HG02610 (cell line): ENCODE results near the gene RPL28.
"Not testable (repeated sequence)": the region's sequence is repeated elsewhere in the genome, so short reads cannot be mapped to it uniquely, and the experiment has no call there.

Experiments
- ATAC-seq: cut with Tn5 transposase; IDR thresholded peaks from one replicate; pipeline ENCODE4 v1.9.1; 2021; ENCODE audit warnings: mild to moderate bottlenecking, moderate library complexity; ENCODE audit not compliant: unreplicated experiment

Gene RPL28

GRCh38 chr19:55446060-55446459 lies 60.3 kb downstream of the RPL28 start:
- no peak for ATAC-seq

- no peak for ATAC-seq
Observed at GRCh38 chr19:55447421-55448174, 61.9 kb downstream of the RPL28 start.

GRCh38 chr19:55448175-55448490 lies 62.4 kb downstream of the RPL28 start:
- not testable (repeated sequence) for ATAC-seq

GRCh38 chr19:55449469-55449868 lies 63.7 kb downstream of the RPL28 start:
- no peak for ATAC-seq

- no peak for ATAC-seq
Observed at GRCh38 chr19:55451163-55451964, 65.6 kb downstream of the RPL28 start.

- ATAC-seq: no peak
Observed at GRCh38 chr19:55451965-55452748, 66.4 kb downstream of the RPL28 start.
